ENCODE data around the gene RAPGEF2. TPM values are rescaled to one million over a fixed set of nuclear protein-coding genes. Genes with fewer than 3 reads are reported as not detected.

Gene RAPGEF2
- total RNA-seq, 1 experiment from 2014 or later = 24.9 TPM

DNA sequence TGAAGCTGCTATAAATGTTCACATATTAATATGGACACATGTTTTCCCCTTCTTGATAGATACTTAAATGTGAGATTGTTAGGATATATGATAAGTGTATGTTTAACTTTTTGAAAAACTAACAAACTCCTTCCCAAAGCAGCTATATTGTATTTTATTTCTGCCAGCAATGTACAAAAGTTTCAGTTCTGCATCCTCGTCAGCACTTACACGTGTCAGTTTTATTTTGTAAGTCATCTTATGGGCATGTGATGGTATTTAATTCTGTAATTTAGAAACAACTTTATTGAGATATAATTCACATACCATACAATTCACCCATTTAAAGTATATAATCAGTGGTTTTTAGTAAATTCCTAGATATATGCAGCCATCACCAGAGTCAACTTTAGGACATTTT is 31.6 kb downstream of the RAPGEF2 start:
- no peak for DNase-seq (ENCODE audit: low read depth)

DNA sequence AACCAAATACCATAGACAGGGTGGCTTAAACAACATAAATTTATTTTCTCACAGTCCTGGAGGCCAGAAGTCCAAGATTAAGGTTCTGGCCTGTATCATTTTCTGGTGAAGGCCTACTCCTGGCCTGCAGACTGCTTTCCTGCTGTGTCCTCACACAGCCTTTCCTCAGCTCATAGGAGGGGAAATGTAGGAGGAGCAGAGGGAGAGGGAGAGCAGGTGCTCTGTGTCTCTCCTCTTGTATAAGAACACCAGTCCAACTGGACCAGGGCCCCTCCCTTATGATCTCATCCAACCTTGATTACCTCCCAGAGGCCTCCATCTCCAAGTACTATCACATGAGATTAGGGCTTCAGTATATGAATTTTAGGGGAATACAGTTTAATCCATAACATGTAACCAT is 34.3 kb downstream of the RAPGEF2 start:
- DNase-seq (ENCODE audit: low read depth) = no peak

DNA sequence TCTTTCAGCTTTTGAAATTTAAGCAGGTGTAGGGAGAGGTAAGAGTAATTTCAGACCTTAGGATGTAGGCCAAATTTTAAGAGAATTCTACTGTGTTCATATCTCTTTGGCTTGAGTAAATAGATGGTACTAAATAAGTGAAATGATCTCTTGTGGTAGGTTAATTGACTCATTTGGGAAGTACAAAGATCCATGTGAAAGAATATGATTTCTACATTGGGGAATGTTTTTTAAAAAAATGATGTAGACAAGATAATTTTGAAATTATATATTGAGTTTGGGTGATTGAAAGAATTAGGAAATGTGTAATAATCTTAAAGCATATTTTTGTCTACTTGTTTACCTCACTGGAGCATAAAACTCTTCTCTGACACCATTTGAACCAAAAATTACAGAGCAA is 35.6 kb downstream of the RAPGEF2 start:
- no peak for DNase-seq (ENCODE audit: low read depth)

DNA sequence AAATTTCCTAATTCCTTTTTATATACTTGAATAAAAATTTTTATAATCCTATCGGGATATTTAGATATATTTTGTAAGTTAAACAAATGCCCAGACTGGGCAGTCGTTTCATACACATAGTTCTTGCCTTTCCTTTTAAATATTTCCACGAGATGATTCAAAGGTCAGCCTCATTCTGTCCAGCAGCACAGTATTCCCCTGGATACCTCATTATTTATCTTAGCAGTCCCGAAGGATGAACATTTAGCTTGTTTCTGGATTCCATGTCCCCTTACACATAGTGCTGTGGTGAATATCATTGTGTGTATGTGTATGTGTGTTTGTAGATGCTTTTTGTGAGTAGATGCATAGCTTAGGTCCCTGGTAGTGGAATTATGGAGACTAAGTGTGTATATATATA is 38.3 kb downstream of the RAPGEF2 start:
- DNase-seq (ENCODE audit: low read depth) = no peak

DNA sequence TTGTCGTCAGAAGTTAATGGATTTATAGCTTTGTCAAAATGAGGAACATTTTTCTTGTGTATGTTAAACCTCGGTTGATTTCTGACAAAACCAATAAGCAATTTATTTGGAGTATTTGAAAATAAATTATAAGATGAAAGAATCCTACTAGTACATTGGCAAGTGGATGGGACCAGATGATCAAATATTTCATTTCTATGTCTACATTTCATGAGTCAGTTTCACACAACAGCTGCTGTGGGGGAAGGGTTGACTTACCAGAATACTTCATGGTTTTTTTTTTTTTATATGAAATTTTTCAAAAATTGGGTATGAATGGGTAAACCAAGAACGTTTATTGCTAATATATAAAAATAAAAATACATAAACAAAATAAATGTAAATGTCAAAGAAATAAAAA is 39.4 kb downstream of the RAPGEF2 start:
- no peak for DNase-seq (ENCODE audit: low read depth)

- no peak for DNase-seq (ENCODE audit: low read depth)
Observed at GRCh38 chr4:159142681-159143384, 40.0 kb downstream of the RAPGEF2 start.

- no peak for DNase-seq (ENCODE audit: low read depth)
Observed at GRCh38 chr4:159143687-159144086, 40.8 kb downstream of the RAPGEF2 start.

DNA sequence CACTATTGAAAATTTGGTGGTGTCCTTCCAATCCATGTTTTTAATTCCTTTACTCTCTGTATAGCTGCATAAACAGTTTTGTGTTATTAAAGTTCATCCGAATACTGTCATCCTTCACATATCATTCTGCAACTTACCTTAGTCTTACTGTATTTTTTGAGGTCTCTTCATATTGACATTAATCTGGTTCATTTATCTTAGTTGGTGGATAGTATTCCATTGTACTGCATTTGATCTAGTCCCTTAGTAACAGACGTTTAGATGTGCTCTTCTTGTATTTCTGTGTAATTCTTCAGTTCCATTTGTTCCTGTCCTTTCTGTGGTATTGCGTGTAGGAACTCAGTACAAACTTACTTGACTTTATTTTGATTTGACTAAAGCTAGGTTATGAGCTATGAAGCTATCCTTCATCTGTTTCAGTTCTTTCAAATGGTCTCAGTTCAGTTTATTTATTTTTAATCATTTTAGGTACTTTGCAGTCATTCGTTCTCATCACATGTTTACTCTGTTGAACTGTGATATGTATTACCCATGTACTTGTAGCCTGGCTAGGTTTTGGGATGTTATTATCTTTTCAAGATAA is 41.3 kb downstream of the RAPGEF2 start:
- no peak for DNase-seq (ENCODE audit: low read depth)

DNA sequence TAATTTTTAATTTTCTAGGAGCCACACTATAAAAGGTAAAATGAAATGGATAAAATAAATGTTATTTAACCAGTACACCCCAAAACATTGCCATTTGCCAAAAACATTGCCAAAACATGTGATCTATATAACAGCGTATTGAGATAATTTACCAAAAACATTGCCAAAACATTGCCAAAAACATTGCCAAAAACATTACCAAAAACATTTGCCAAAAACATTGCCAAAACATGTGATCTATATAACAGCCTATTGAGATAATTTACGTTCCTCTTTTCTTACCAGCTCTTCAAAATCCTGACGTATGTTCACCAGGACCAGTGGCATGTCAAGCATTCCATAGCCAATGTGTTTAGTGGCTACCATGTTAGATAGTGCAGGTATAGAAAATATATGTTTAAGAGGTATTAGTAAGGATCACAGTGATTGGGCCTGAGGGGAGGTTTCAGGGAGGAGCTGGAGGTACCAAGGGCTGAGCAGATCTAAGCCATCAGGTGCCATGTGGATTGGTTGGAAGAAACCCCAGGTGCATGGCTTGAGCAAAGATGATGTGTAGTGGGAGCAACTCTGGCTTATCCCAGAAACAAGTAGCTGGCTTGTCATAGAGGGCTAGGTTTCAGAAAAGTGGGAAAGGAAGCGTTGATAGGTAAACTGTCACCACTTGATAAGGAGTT is 42.6 kb downstream of the RAPGEF2 start:
- DNase-seq (ENCODE audit: low read depth) = no peak

GRCh38 chr4:159145992-159146330 is 43.1 kb downstream of the RAPGEF2 start:
- no peak for DNase-seq (ENCODE audit: low read depth)

DNA sequence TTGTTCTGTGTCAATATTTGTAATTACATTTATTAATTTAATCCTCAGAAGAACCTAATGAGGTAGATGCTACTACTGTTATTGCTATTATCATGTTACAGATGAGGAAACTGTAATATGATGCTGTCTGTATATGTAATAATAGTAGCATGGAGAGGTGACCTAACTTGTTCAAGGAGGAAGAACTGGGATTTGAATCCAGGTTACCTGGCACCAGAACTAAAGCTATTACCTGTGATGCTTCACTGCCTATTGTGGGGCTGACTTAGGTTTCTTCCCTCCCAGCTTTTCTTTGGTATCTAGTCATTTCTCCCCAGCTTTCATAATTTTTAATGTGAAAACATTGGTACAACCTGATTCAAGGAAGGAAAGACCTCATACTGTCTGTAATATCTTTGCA is 43.6 kb downstream of the RAPGEF2 start:
- DNase-seq (ENCODE audit: low read depth) = no peak

DNA sequence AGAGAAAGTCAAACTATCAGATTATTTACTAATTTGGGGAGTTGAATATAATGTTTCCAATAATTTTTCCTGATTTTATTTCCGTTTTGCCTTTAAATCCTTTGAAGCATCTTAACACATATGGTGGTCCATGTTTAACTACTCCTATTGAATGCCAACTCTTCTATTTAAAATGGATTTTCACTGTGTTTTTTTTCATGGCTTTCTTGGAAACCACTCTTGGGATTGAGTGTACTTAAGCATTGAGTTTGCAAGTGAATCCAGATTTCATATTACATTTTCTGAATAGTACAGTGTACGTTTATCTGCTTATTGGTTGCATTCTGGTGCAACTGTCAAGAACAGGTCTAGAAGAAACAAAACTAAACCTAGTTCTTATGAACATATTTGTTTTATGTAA is 45.6 kb downstream of the RAPGEF2 start:
- no peak for DNase-seq (ENCODE audit: low read depth)

DNA sequence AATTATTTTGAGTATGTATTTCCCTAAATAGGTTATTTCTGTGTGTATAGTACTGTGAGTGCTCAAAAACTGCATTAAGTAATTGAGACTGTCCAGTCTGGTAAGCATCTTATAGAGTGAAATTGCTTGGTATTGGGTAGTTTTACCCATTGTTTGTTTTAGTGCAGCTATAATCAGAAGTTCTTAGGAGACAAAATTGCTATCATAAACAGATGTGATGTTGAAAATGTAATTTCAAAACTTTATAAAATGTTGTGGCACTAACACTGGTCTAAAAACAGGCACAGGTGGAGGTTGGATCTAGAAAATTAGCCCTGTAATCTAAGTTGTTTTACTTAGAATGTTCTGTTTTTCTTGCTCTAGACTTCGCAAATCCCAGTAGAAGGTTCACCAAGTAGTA is 46.8 kb downstream of the RAPGEF2 start:
- no peak for DNase-seq (ENCODE audit: low read depth)

DNA sequence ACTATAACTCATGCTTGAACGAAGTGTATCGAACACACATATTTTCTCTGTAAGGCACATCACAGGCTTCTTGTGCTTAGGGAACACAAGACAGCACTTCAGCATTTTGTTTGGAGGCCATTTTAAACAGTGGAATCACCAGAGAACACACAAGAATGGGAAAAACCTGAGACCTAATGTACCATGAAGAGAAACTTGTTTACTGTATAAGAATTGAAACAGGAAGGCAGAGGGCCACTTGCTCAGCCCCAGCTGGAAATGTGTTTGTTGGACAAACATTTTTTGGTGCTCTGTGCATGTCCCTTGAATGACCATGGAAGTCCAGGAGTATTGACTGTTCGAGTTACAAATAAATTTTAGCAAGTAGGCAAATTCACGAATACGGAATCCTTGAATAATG is 47.5 kb downstream of the RAPGEF2 start:
- DNase-seq (ENCODE audit: low read depth) = no peak

DNA sequence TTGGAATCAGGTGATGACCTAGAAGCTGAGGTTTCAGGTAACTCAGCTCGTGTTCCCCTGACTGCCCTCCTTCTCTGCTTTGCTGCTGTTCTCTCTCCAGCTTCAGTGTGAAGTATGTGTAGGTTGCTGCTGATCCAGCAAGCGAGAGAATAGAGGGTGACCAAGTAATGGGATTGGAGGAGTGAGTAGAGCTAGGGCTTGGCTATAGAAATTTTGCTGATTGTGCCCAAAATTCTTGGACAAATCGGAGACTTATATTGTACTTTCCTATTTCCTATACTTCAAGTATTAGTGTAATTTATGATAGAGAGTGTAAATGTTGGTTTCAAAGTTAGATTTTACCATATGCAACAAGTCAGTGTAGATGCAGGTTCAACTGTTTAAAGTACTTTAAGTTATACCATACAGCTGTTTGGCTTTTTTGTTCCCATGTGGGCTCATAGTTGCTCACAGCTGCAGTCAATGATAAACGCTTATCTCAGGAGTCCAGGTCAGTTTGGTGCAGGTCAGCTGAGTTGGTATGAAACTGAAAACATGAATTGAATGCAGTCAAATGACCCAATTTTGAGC is 48.0 kb downstream of the RAPGEF2 start:
- no peak for DNase-seq (ENCODE audit: low read depth)

DNA sequence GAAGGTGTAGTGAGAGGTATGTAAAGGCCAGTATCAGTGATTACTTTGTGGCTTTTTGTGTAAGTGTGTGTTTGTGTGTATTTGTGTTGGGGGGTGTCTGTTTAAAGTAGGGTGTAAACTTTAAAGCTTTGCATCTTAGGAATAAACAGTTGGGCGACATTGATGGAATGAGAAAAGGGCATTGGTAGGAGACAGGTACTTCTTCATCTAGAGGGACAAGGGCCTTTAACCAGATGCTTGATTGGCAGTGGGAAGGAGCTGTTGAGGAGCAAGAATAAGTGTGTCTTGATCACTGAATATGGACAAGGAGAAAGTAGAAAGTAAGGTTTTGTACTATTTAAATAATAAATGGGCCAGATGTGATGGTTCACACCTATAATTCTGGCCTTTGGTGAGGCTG is 48.8 kb downstream of the RAPGEF2 start:
- no peak for DNase-seq (ENCODE audit: low read depth)

GRCh38 chr4:159152181-159152580 is 49.3 kb downstream of the RAPGEF2 start:
- no peak for DNase-seq (ENCODE audit: low read depth)

DNA sequence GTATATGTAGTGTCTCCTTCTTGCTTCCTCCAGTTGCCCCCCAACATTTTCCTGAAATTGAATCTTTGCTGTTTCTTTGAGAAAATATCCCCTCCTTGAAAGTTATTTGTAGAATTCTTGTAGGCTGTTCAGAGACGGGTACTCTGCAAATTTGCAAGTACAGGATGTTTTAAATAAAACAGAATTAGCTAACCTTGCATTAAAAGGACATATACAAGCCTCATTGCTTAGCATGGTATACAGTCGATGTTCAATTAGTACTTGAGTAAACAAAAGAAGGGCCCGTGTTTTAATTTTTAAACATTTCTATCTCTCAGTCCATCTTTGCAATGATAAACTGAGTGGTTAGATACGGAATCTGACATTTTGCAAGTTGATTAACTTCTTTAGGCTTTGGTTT is 50.8 kb downstream of the RAPGEF2 start:
- DNase-seq (ENCODE audit: low read depth) = no peak

- no peak for DNase-seq (ENCODE audit: low read depth)
Observed at GRCh38 chr4:159155119-159155518, 52.2 kb downstream of the RAPGEF2 start.

- no peak for DNase-seq (ENCODE audit: low read depth)
Observed at GRCh38 chr4:159158083-159158617, 55.3 kb downstream of the RAPGEF2 start.

DNA sequence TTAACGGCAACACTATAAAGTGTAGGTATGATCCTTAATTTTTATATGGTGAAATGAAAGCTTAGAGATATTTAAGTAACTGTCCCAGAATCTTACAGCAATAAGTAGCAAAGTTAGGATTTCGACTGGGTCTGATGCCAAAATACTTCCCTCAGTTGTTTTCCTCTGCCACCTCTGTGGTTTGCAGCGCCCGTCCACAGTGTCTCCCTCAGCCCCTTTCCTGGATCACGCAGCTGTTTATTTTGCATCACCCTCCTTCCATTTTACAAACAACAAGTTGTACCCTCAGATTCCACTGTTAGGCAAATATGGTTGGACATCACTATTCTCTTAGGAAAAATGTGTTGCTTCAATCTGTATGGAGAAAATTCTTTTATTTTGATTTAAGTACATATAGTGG is 56.1 kb downstream of the RAPGEF2 start:
- no peak for DNase-seq (ENCODE audit: low read depth)

GRCh38 chr4:159159611-159160010 is 56.7 kb downstream of the RAPGEF2 start:
- DNase-seq (ENCODE audit: low read depth) = no peak
